Vagina (tissue), 2 donors: ENCODE measurements around the gene SCNN1G.

Experiments used
- CTCF ChIP-seq, 3 experiments: fragments of 450-650 bp in 2 of 3; fragments of 200-600 bp in 1 of 3; sonication (generic) in 1 of 3; IDR thresholded peaks; one replicate each; pipeline ENCODE4 v1.5.1; 2017 to 2019; ENCODE audit warnings: antibody characterized with exemption in 3 of 3, mild to moderate bottlenecking in 2 of 3, moderate library complexity in 2 of 3
- POLR2A ChIP-seq, 2 donors: fragments of 450-650 bp; IDR thresholded peaks; one replicate each; pipeline ENCODE4 v1.6.1; 2017; ENCODE audit warnings: antibody characterized with exemption in 2 of 2, mild to moderate bottlenecking in 2 of 2, moderate library complexity in 2 of 2

GRCh38 chr16:23249830-23250229, 67.3 kb downstream of the SCNN1G start:
- TF ChIP-seq CTCF (IDR thresholded peaks at IDR 0.05): no peak
- TF ChIP-seq POLR2A (IDR thresholded peaks at IDR 0.05): no peak
